Measurements from ENCODE around the gene SYNGR1. TPM values are rescaled to one million over a fixed set of nuclear protein-coding genes. Genes with fewer than 3 reads are reported as not detected.

SYNGR1 gene
- total and polyA plus RNA-seq, 2 donors, result 13.3 to 54.6 TPM

GRCh38 chr22:39361496-39361895 is 11.7 kb downstream of the SYNGR1 start:
- Histone ChIP-seq H3K4me3 (ENCODE audit: low read depth, low read length) (no peak overlapping the region), H3K36me3 (ENCODE audit: insufficient read depth) (no peaks in the 10 kb centered on the region), H3K4me1 (ENCODE audit: insufficient read depth) (peaks cover 3% of the 10 kb centered on the region), H3K27ac (ENCODE audit: low read depth) (no peak overlapping the region)
- DNase-seq (ENCODE audit: extremely low spot score), result no peak
- 89% methylated on average over 7 of the region's 7 CpGs for WGBS

DNA sequence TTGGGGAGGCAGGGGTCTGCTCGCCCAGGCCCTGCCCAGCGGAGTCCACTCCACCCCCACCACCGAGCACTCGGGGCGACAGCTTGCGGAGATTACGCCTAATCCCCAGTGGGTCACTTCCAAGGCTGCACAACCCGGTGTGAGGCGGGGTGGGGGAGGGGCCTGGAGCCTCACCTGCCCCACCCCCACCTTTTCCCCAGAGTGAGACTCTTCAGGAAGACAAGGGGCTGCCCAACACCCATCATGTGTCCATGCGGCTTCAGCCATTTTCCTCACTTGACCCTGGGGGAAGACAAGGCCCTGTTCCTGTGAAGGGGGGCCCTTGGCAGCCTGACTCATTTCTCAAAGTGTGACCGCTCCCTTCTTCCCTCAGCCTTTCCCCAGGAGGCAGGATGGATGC is 12.5 kb downstream of the SYNGR1 start:
- WGBS, result 41% methylated on average over 11 of the region's 11 CpGs
- Histone ChIP-seq H3K36me3 (ENCODE audit: insufficient read depth) (no peaks in the 10 kb centered on the region), H3K4me3 (ENCODE audit: low read depth, low read length) (no peak overlapping the region), H3K27ac (ENCODE audit: low read depth) (no peak overlapping the region), H3K4me1 (ENCODE audit: insufficient read depth) (peaks cover 3% of the 10 kb centered on the region)
- no peak for DNase-seq (ENCODE audit: extremely low spot score)

DNA sequence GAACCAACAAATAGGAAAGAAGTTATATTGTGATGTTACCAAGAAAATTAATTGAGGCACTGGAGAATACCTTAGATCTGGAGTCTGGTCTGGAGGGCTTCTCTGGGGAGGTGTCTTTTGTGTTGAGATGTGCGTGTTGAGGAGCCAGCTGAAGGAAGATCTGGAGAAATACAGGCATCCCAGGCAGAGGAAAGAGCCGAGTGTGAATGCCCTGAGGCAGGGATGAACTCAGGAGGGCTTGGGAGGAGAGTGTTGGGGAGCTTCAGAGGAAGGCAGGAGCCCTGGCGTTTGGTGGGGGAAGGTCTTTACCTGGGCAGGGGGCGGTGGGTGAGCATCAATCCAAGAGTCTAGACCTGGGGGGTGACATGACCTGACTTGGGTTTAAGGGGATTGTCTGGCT is 13.1 kb downstream of the SYNGR1 start:
- no peaks in the 10 kb centered on the region for H3K36me3 ChIP-seq (ENCODE audit: insufficient read depth)
- 84% methylated on average over 4 of the region's 4 CpGs for WGBS

GRCh38 chr22:39363751-39364515 is 14.1 kb downstream of the SYNGR1 start:
- DNase-seq (ENCODE audit: extremely low spot score), result no peak
- Histone ChIP-seq H3K27ac (ENCODE audit: low read depth) (no peak overlapping the region), H3K4me1 (ENCODE audit: insufficient read depth) (peaks cover 3% of the 10 kb centered on the region), H3K36me3 (ENCODE audit: insufficient read depth) (no peaks in the 10 kb centered on the region), H3K4me3 (ENCODE audit: low read depth, low read length) (no peak overlapping the region)
- 36% methylated on average over 19 of the region's 19 CpGs for WGBS

More for the DNA sequence above, 13.1 kb downstream of the SYNGR1 start:
- Histone ChIP-seq H3K27ac (ENCODE audit: low read depth) (no peak overlapping the region), H3K4me3 (ENCODE audit: low read depth, low read length) (no peak overlapping the region), H3K4me1 (ENCODE audit: insufficient read depth) (peaks cover 3% of the 10 kb centered on the region)
- DNase-seq (ENCODE audit: extremely low spot score), result no peak

GRCh38 chr22:39364714-39365491 is 15.1 kb downstream of the SYNGR1 start:
- DNase-seq (ENCODE audit: extremely low spot score), result no peak
- Histone ChIP-seq H3K27ac (ENCODE audit: low read depth) (no peak overlapping the region), H3K4me3 (ENCODE audit: low read depth, low read length) (no peak overlapping the region), H3K36me3 (ENCODE audit: insufficient read depth) (no peaks in the 10 kb centered on the region), H3K4me1 (ENCODE audit: insufficient read depth) (peaks cover 3% of the 10 kb centered on the region)
- 54% methylated on average over 11 of the region's 11 CpGs for WGBS

- WGBS, result 90% methylated on average over 3 of the region's 3 CpGs
- Histone ChIP-seq H3K36me3 (ENCODE audit: insufficient read depth) (no peaks in the 10 kb centered on the region), H3K4me3 (ENCODE audit: low read depth, low read length) (no peak overlapping the region), H3K4me1 (ENCODE audit: insufficient read depth) (peaks cover 3% of the 10 kb centered on the region), H3K27ac (ENCODE audit: low read depth) (no peak overlapping the region)
- DNase-seq (ENCODE audit: extremely low spot score), result no peak
Observed at GRCh38 chr22:39365492-39365780, 15.6 kb downstream of the SYNGR1 start.

DNA sequence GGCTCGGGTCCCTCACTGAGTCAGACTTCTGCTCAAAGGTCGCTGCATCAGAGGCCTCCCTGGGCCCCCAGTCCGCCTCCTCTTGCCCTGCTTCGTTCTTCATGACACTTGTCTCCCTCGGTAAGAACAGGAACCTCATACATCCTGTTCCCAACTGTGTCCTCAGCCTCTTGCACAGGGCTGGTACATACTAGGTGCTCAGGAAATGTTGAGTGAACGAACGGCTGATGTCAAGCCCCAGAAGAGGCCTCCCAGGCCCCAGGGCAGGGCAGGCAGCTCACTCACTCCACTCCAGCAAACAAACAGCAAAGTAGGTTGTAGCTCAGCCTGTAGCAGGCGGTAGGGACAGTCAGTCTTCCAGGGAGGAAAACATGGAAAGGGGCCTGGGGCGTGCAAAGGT is 17.2 kb downstream of the SYNGR1 start:
- Histone ChIP-seq H3K4me1 (ENCODE audit: insufficient read depth) (peaks cover 2% of the 10 kb centered on the region), H3K36me3 (ENCODE audit: insufficient read depth) (no peaks in the 10 kb centered on the region), H3K4me3 (ENCODE audit: low read depth, low read length) (no peak overlapping the region), H3K27ac (ENCODE audit: low read depth) (no peak overlapping the region)
- WGBS, result 81% methylated on average over 9 of the region's 9 CpGs
- DNase-seq (ENCODE audit: extremely low spot score), result no peak

DNA sequence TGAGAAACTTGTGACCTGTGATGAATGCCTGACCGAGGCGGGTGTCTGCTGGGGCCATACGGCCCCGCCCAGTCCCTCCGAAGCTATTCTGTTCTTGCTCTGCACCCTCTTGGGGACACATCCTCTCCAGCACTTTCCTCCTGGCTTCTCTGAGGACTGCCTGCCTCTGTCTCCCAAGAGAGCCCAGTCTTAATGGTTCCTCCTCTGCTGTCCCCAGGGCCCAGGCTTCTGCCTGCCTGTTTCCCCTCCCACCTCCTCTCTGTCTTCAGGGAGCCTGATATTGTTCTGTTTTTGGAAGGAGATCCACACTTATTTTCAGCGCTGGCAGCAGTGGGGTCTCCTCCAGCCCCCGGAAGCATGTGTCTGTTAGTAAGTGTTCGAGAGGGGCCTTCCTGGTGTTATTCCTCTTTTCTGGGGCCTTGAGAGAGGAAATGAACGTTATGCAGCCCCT is 18.7 kb downstream of the SYNGR1 start:
- Histone ChIP-seq H3K4me1 (ENCODE audit: insufficient read depth) (no peaks in the 10 kb centered on the region), H3K27ac (ENCODE audit: low read depth) (no peak overlapping the region), H3K4me3 (ENCODE audit: low read depth, low read length) (no peak overlapping the region), H3K36me3 (ENCODE audit: insufficient read depth) (no peaks in the 10 kb centered on the region)
- 76% methylated on average over 9 of the region's 9 CpGs for WGBS
- no peak for DNase-seq (ENCODE audit: extremely low spot score)

GRCh38 chr22:39369186-39369585 is 19.4 kb downstream of the SYNGR1 start:
- DNase-seq (ENCODE audit: extremely low spot score), result no peak
- 88% methylated on average over 6 of the region's 6 CpGs for WGBS

GRCh38 chr22:39369586-39369985 is 19.8 kb downstream of the SYNGR1 start:
- no peak overlapping the region for H3K27ac ChIP-seq (ENCODE audit: low read depth)

More at GRCh38 chr22:39369186-39369585, 19.4 kb downstream of the SYNGR1 start:
- Histone ChIP-seq H3K27ac (ENCODE audit: low read depth) (no peak overlapping the region), H3K4me3 (ENCODE audit: low read depth, low read length) (no peak overlapping the region), H3K36me3 (ENCODE audit: insufficient read depth) (no peaks in the 10 kb centered on the region), H3K4me1 (ENCODE audit: insufficient read depth) (no peaks in the 10 kb centered on the region)

DNA sequence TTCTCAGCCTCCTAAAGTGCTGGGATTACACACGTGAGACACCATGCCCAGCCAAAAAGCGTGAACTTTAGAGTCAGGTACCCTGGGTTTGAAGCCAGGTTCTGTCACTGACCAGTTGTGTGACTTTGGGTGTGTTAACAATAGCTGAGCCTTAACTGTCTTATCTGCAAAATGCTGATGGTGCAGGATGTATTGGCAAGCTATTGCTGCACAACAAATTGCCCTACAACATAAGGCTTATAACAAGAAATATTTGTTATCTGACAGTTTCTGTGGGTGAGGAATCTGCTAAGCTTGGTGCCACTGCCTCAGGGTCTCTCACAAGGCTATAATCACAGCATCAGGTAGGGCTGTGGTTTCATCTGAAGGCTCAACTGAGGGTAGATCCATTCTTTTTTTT is 21.9 kb downstream of the SYNGR1 start:
- no peak overlapping the region for H3K27ac ChIP-seq (ENCODE audit: low read depth)
- no peak for DNase-seq (ENCODE audit: extremely low spot score)
- no peak overlapping the region for H3K4me3 ChIP-seq (ENCODE audit: low read depth, low read length)
- no peaks in the 10 kb centered on the region for H3K36me3 ChIP-seq (ENCODE audit: insufficient read depth)
- H3K4me1 ChIP-seq (ENCODE audit: insufficient read depth), result no peaks in the 10 kb centered on the region
- WGBS, result 99% methylated on average over 2 of the region's 2 CpGs

More at GRCh38 chr22:39369586-39369985, 19.8 kb downstream of the SYNGR1 start:
- Histone ChIP-seq H3K4me1 (ENCODE audit: insufficient read depth) (no peaks in the 10 kb centered on the region), H3K4me3 (ENCODE audit: low read depth, low read length) (no peak overlapping the region), H3K36me3 (ENCODE audit: insufficient read depth) (no peaks in the 10 kb centered on the region)
- 92% methylated on average over 3 of the region's 3 CpGs for WGBS
- no peak for DNase-seq (ENCODE audit: extremely low spot score)

GRCh38 chr22:39374191-39374590 is 24.4 kb downstream of the SYNGR1 start:
- H3K27ac ChIP-seq (ENCODE audit: low read depth), result no peak overlapping the region
- 87% methylated on average over 24 of the region's 24 CpGs for WGBS

DNA sequence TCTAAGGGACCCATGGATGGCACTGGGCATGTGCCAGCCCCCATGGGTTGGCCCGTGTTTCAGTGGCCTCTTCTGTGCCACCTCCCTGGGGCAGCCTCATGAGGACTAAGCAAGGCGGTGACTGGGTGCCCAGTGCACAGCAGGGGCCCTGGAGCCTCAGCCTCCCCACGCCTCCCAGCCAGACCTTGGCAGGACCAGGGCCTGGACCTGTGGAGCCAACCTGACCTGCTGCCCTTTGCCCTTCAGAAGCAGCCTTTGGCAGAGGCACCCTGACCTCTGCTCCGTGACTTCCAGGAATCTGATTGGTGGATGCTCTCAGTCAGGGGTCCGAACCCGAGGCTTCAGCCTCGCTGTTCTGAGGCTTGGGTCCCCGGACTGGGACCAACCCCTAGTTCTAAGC is 25.0 kb downstream of the SYNGR1 start:
- Histone ChIP-seq H3K4me1 (ENCODE audit: insufficient read depth) (no peaks in the 10 kb centered on the region), H3K27ac (ENCODE audit: low read depth) (no peak overlapping the region), H3K4me3 (ENCODE audit: low read depth, low read length) (no peak overlapping the region), H3K36me3 (ENCODE audit: insufficient read depth) (no peaks in the 10 kb centered on the region)
- DNase-seq (ENCODE audit: extremely low spot score), result no peak
- 96% methylated on average over 8 of the region's 8 CpGs for WGBS

More at GRCh38 chr22:39374191-39374590, 24.4 kb downstream of the SYNGR1 start:
- no peak for DNase-seq (ENCODE audit: extremely low spot score)
- Histone ChIP-seq H3K4me1 (ENCODE audit: insufficient read depth) (no peaks in the 10 kb centered on the region), H3K4me3 (ENCODE audit: low read depth, low read length) (no peak overlapping the region), H3K36me3 (ENCODE audit: insufficient read depth) (no peaks in the 10 kb centered on the region)

DNA sequence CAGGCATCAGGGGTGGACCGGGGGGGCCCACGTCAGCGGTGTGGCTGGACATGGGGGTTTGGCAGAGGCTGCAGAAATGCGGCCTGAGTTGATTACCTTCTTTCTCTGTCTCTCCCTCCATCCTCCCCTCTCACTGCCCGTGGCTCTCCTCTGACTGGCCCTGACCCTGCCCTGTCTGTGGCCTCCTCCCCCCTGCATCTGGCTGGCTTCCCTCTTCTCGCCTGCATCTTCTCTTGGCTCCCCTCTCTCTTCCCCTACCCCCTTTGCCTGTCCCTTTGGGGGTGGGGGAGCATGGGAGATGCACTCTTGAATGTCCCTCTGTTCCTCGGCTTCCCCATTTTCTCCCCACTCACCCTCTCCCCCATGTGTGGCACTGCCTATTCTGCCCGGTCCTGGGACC is 25.9 kb downstream of the SYNGR1 start:
- WGBS, result 80% methylated on average over 8 of the region's 8 CpGs
- no peak overlapping the region for H3K4me3 ChIP-seq (ENCODE audit: low read depth, low read length)
- DNase-seq (ENCODE audit: extremely low spot score), result no peak
- no peaks in the 10 kb centered on the region for H3K36me3 ChIP-seq (ENCODE audit: insufficient read depth)
- no peaks in the 10 kb centered on the region for H3K4me1 ChIP-seq (ENCODE audit: insufficient read depth)
- H3K27ac ChIP-seq (ENCODE audit: low read depth), result no peak overlapping the region

Measured in urinary bladder (tissue), 4 donors.